H9 (cell line): Measurements from ENCODE around the gene RUBCN. TPM values are rescaled to one million over a fixed set of nuclear protein-coding genes. Genes with fewer than 3 reads are reported as not detected.
A peak's percentile ranks its signal among the peaks of the same experiment; 100 is the strongest.
"Not testable (repeated sequence)": the region's sequence is repeated elsewhere in the genome, so short reads cannot be mapped to it uniquely, and the experiment has no call there.

Experiments
- DNase-seq: peaks from one replicate; pipeline ENCODE4 v3.0.0-alpha.2; 2017
- H2AFZ ChIP-seq: one replicate; pipeline ENCODE4 v1.6.1; 2013; ENCODE audit warnings: mild to moderate bottlenecking, low read length, control low read depth, moderate library complexity
- H2AK5ac ChIP-seq: 2 replicates; pipeline ENCODE4 v1.6.1; 2013; ENCODE audit warnings: low read length, control low read depth, mixed read lengths; ENCODE audit not compliant: insufficient read length
- H2BK120ac ChIP-seq: one replicate; pipeline ENCODE4 v1.6.1; 2013; ENCODE audit warnings: low read depth, mild to moderate bottlenecking, low read length, control low read depth, inconsistent platforms; ENCODE audit not compliant: poor library complexity, severe bottlenecking
- H2BK12ac ChIP-seq: 2 replicates; pipeline ENCODE4 v1.6.1; 2013; ENCODE audit warnings: low read length, control low read depth, mixed read lengths, low read depth; ENCODE audit not compliant: insufficient read length
- H2BK15ac ChIP-seq: 2 replicates; pipeline ENCODE4 v1.6.1; 2013; ENCODE audit warnings: low read depth, low read length, control low read depth
- H2BK20ac ChIP-seq: one replicate; pipeline ENCODE4 v1.6.1; 2013; ENCODE audit warnings: low read depth, mild to moderate bottlenecking, low read length, control low read depth, inconsistent platforms; ENCODE audit not compliant: poor library complexity, severe bottlenecking
- H2BK5ac ChIP-seq: 2 replicates; pipeline ENCODE4 v1.6.1; 2013; ENCODE audit warnings: low read length, control low read depth, mixed read lengths; ENCODE audit not compliant: insufficient read length
- H3K14ac ChIP-seq: 2 replicates; pipeline ENCODE4 v1.6.1; 2013; ENCODE audit warnings: low read length, control low read depth; ENCODE audit not compliant: insufficient read depth
- H3K18ac ChIP-seq: 2 replicates; pipeline ENCODE4 v1.6.1; 2013; ENCODE audit warnings: low read depth, mild to moderate bottlenecking, mixed read lengths, low read length, control low read depth; ENCODE audit not compliant: insufficient read length
- H3K23ac ChIP-seq: 2 replicates; pipeline ENCODE4 v1.6.1; 2013; ENCODE audit warnings: low read length, control low read depth, mixed read lengths, low read depth; ENCODE audit not compliant: insufficient read length
- H3K23me2 ChIP-seq: 2 replicates; pipeline ENCODE4 v1.6.1; 2013; ENCODE audit warnings: low read depth, mild to moderate bottlenecking, mixed read lengths, low read length, control low read depth; ENCODE audit not compliant: insufficient read length, poor library complexity, severe bottlenecking
- H3K27ac ChIP-seq: 2 replicates; pipeline ENCODE4 v1.5.1; 2013; ENCODE audit warnings: low read length, control low read depth, mixed read lengths, low read depth; ENCODE audit not compliant: insufficient read length
- H3K27me3 ChIP-seq: 2 replicates; pipeline ENCODE4 v1.6.1; 2013; ENCODE audit warnings: low read length, control low read depth, inconsistent platforms; ENCODE audit not compliant: insufficient read depth
- H3K4ac ChIP-seq: 2 replicates; pipeline ENCODE4 v1.6.1; 2013; ENCODE audit warnings: low read depth, mild to moderate bottlenecking, control low read depth, inconsistent platforms, low read length, moderate library complexity
- H3K4me1 ChIP-seq: 2 replicates; pipeline ENCODE4 v1.6.1; 2013; ENCODE audit warnings: low read length, control low read depth, inconsistent platforms; ENCODE audit not compliant: insufficient read depth
- H3K4me2 ChIP-seq: 2 replicates; pipeline ENCODE4 v1.6.1; 2013; ENCODE audit warnings: low read length, control low read depth, mixed read lengths; ENCODE audit not compliant: insufficient read length, insufficient read depth
- H3K56ac ChIP-seq: 2 replicates; pipeline ENCODE4 v1.6.1; 2013; ENCODE audit warnings: low read depth, mild to moderate bottlenecking, mixed read lengths, low read length, control low read depth; ENCODE audit not compliant: insufficient read length
- H3K79me1 ChIP-seq: 2 replicates; pipeline ENCODE4 v1.6.1; 2013; ENCODE audit warnings: low read depth, mild to moderate bottlenecking, moderate library complexity, low read length, control low read depth, inconsistent platforms; ENCODE audit not compliant: insufficient read depth, poor library complexity, severe bottlenecking
- H3K79me2 ChIP-seq: 2 replicates; pipeline ENCODE4 v1.6.1; 2013; ENCODE audit warnings: low read length, control low read depth, inconsistent platforms; ENCODE audit not compliant: insufficient read depth
- H3K9ac ChIP-seq: 2 replicates; pipeline ENCODE4 v1.6.1; 2013; ENCODE audit warnings: low read length, control low read depth, mixed read lengths; ENCODE audit not compliant: insufficient read length; ENCODE audit errors: extremely low read depth
- H3K9me3 ChIP-seq: one replicate; pipeline ENCODE4 v1.6.1; 2013; ENCODE audit warnings: low read depth, low read length, inconsistent platforms; ENCODE audit not compliant: control insufficient read depth
- H3T11ph ChIP-seq: one replicate; pipeline ENCODE4 v1.6.1; 2013; ENCODE audit warnings: mild to moderate bottlenecking, low read length, control low read depth, inconsistent platforms
- H4K20me1 ChIP-seq: one replicate; pipeline ENCODE4 v1.6.1; 2013; ENCODE audit not compliant: control insufficient read depth, insufficient read length, insufficient read depth
- H4K5ac ChIP-seq: 2 replicates; pipeline ENCODE4 v1.6.1; 2013; ENCODE audit warnings: low read depth, mild to moderate bottlenecking, mixed read lengths, low read length, control low read depth; ENCODE audit not compliant: insufficient read length
- H4K8ac ChIP-seq: replicated peaks from 2 replicates; pipeline ENCODE4 v1.6.1; 2013; ENCODE audit warnings: low read length, control low read depth, mixed read lengths, low read depth; ENCODE audit not compliant: insufficient read length
- H4K91ac ChIP-seq: 2 replicates; pipeline ENCODE4 v1.6.1; 2013; ENCODE audit warnings: low read depth, mild to moderate bottlenecking, moderate library complexity, mixed read lengths, low read length, control low read depth; ENCODE audit not compliant: insufficient read length
- H3K27ac Mint-ChIP-seq, 3 experiments: 2 replicates in 2 of 3; 3 replicates in 1 of 3; pipeline ENCODE4 v1.8.0; 2020 to 2021; ENCODE audit warnings: mixed read lengths in 3 of 3, mild to moderate bottlenecking in 1 of 3, moderate library complexity in 1 of 3
- H3K27me3 Mint-ChIP-seq: 2 replicates; pipeline ENCODE4 v1.8.0; 2021; ENCODE audit warnings: low read depth, mild to moderate bottlenecking, moderate library complexity, mixed read lengths
- H3K36me3 Mint-ChIP-seq, 3 experiments: 2 replicates in 2 of 3; 3 replicates in 1 of 3; pipeline ENCODE4 v1.8.0; 2020 to 2021; ENCODE audit warnings: low read depth in 3 of 3, mixed read lengths in 3 of 3; ENCODE audit not compliant: insufficient read depth in 1 of 3
- H3K4me1 Mint-ChIP-seq, 2 experiments: 2 replicates each; pipeline ENCODE4 v1.8.0; 2020; ENCODE audit warnings: mixed read lengths in 2 of 2
- H3K4me3 Mint-ChIP-seq, 2 experiments: 2 replicates in 1 of 2; 3 replicates in 1 of 2; pipeline ENCODE4 v1.8.0; 2020 to 2021; ENCODE audit warnings: mild to moderate bottlenecking in 2 of 2, mixed read lengths in 2 of 2, moderate library complexity in 1 of 2
- H3K9me3 Mint-ChIP-seq, 2 experiments: 2 replicates in 1 of 2; 3 replicates in 1 of 2; pipeline ENCODE4 v1.8.0; 2020; ENCODE audit warnings: mild to moderate bottlenecking in 2 of 2, mixed read lengths in 2 of 2, moderate library complexity in 1 of 2
- CTCF ChIP-seq: fragments of 200-600 bp; sonication (generic); conservative IDR thresholded peaks from 3 replicates; pipeline ENCODE4 v1.8.0; 2021; ENCODE audit warnings: antibody characterized with exemption, mild to moderate bottlenecking
- WGBS: extraction: QIAGEN DNeasy Blood & Tissue Kit; methylation state at CpG from one replicate; pipeline ENCODE4 v1.1.7; 2013; ENCODE audit warnings: missing lambda C conversion rate, low lambda C conversion rate, mixed read lengths; ENCODE audit not compliant: insufficient read length; ENCODE audit errors: extremely low coverage; 5-methylcytosine and 5-hydroxymethylcytosine counted together
- total RNA-seq: library from RNA; stranded (reverse); gene quantifications from 2 replicates; pipeline ENCODE4 v1.2.1, GENCODE V29; 2021

Gene RUBCN
- total RNA-seq, 1 experiment from 2014 or later: 17.7 TPM

GRCh38 chr3:197711973-197712707, 24.6 kb downstream of the RUBCN start:
- Histone ChIP-seq H2BK15ac (no peak overlapping the region), H2BK120ac (peak overlapping the region; percentile 23), H3K4ac (no peak overlapping the region), H2BK5ac (no peak overlapping the region), H3K9me3 (no peaks in the 10 kb centered on the region), H3T11ph (no peak overlapping the region), H3K79me1 (no peaks in the 10 kb centered on the region), H3K27me3 (no peaks in the 10 kb centered on the region), H3K23ac (no peak overlapping the region), H2BK12ac (no peak overlapping the region), H4K20me1 (no peaks in the 10 kb centered on the region), H4K8ac (no peak overlapping the region), H3K23me2 (no peaks in the 10 kb centered on the region), H3K56ac (no peak overlapping the region), H4K5ac (no peak overlapping the region), H4K91ac (no peak overlapping the region), H2BK20ac (peak overlapping the region; percentile 93), H3K27ac (peak overlapping the region; percentile 72), H3K14ac (no peak overlapping the region), H3K4me2 (peak overlapping the region; percentile 37), H3K4me1 (peaks cover 2% of the 10 kb centered on the region; the same call in 1 of the 2 replicates), H2AK5ac (no peak overlapping the region), H2AFZ (peak overlapping the region; percentile 73), H3K9ac (no peak overlapping the region), H3K79me2 (no peaks in the 10 kb centered on the region), H3K18ac (no peak overlapping the region)
- Mint-ChIP-seq H3K36me3 (peaks cover 4 to 14% (median 7%) of the 10 kb centered on the region in 3 experiments; a peak in 5 of 7 replicates), H3K27me3 (no peaks in the 10 kb centered on the region), H3K4me3 (0 out of 5 replicates have a peak overlapping the region, but pooled peaks of 1 of the 2 experiments have one; percentile 31), H3K4me1 (peaks cover 6 to 7% of the 10 kb centered on the region in 2 experiments), H3K27ac (peak overlapping the region; percentile 78 to 92 (median 83); a peak in 6 of 7 replicates), H3K9me3 (peaks cover 0 to 3% of the 10 kb centered on the region in 2 experiments; a peak in 1 of 5 replicates)
- no CpG with 5 or more reads among the region's 9 CpGs for WGBS
- TF ChIP-seq CTCF: no peak
- peak; percentile 75 for DNase-seq

DNA sequence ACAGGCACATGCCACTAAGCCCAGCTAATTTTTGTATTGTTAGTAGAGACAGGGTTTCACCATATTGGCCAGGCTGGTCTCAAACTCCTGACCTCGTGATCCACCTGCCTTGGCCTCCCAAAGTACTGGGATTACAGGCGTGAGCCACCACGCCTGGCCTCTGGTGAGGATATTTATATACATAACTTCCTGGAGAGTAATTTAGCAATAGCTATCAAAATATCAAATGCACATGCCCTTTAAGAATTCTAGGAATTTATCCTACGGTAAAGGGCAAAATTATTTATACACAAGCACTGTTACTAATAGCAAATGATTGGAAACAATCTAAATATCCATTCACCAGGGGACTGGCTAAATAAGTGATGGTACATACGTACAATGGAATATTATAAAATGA, 25.7 kb downstream of the RUBCN start:
- not testable (repeated sequence) for H3K4me2 ChIP-seq, H2BK20ac ChIP-seq, H2BK5ac ChIP-seq, H3K4ac ChIP-seq, H3K79me2 ChIP-seq, H3K14ac ChIP-seq, H3K27ac ChIP-seq, H2BK12ac ChIP-seq, H3K9me3 ChIP-seq, H3K4me1 ChIP-seq, H2AFZ ChIP-seq, H3K27ac Mint-ChIP-seq, H2BK15ac ChIP-seq, H4K91ac ChIP-seq, H3K9ac ChIP-seq, H4K5ac ChIP-seq, H3K9me3 Mint-ChIP-seq, H3K18ac ChIP-seq, H3K23ac ChIP-seq, DNase-seq, H2AK5ac ChIP-seq, H4K8ac ChIP-seq, H4K20me1 ChIP-seq, H2BK120ac ChIP-seq, H3K27me3 Mint-ChIP-seq, H3K4me1 Mint-ChIP-seq, H3K27me3 ChIP-seq, H3K23me2 ChIP-seq, H3K4me3 Mint-ChIP-seq, H3K79me1 ChIP-seq, H3K56ac ChIP-seq, H3T11ph ChIP-seq
- peaks cover 0 to 12% (median 2%) of the 10 kb centered on the region in 3 experiments; a peak in 4 of 7 replicates for H3K36me3 Mint-ChIP-seq
- no CpG with 5 or more reads among the region's 5 CpGs for WGBS
